Epithelial cell of proximal tubule (primary cell): ENCODE measurements around the gene HSPA4L. TPM values are rescaled to one million over a fixed set of nuclear protein-coding genes. Genes with fewer than 3 reads are reported as not detected.
A peak's percentile ranks its signal among the peaks of the same experiment; 100 is the strongest.

Source experiments
- DNase-seq: peaks from one replicate; pipeline ENCODE4 v3.0.0-alpha.2; 2011; ENCODE audit warnings: low read depth
- H3K4me3 ChIP-seq: 2 replicates; pipeline ENCODE4 v1.5.1; 2011; ENCODE audit warnings: low read depth, mild to moderate bottlenecking, low read length
- CTCF ChIP-seq: conservative IDR thresholded peaks from 2 replicates; pipeline ENCODE4 v1.5.1; 2012; ENCODE audit warnings: low read depth, mild to moderate bottlenecking, low read length
- total RNA-seq: library from RNA; depleted of rRNA; stranded (reverse); fragments of >200 nt; gene quantifications from 2 replicates; pipeline ENCODE4 v1.2.3, GENCODE V29; 2015

HSPA4L gene
- 10.6 and 12.6 TPM in 2 replicates for total RNA-seq

GRCh38 chr4:127782275-127783025, at the start of gene HSPA4L:
HSPA4L (plus strand) TSS chr4:127782322; CDS start chr4:127782551, 229 bp downstream.
- DNase-seq: no peak

GRCh38 chr4:127732623-127733328, 49.3 kb upstream of the HSPA4L start:
- H3K4me3 ChIP-seq: no peak overlapping the region
- peak; percentile 58 for TF ChIP-seq CTCF
- DNase-seq: no peak

More at GRCh38 chr4:127782275-127783025, at the start of gene HSPA4L:
- H3K4me3 ChIP-seq: peak within 1 kb of the TSS; percentile 81
- TF ChIP-seq CTCF: peak; percentile 20

GRCh38 chr4:127734976-127735375, 47.1 kb upstream of the HSPA4L start:
- DNase-seq: no peak
- no peak overlapping the region for H3K4me3 ChIP-seq
- TF ChIP-seq CTCF: no peak

- TF ChIP-seq CTCF: no peak
- H3K4me3 ChIP-seq: no peak overlapping the region
- no peak for DNase-seq
Observed at GRCh38 chr4:127737295-127737694, 44.8 kb upstream of the HSPA4L start.

- TF ChIP-seq CTCF: no peak
- no peak for DNase-seq
- no peak overlapping the region for H3K4me3 ChIP-seq
Observed at GRCh38 chr4:127741247-127741646, 40.9 kb upstream of the HSPA4L start.

GRCh38 chr4:127747883-127748282, 34.2 kb upstream of the HSPA4L start:
- H3K4me3 ChIP-seq: no peak overlapping the region
- DNase-seq: no peak
- no peak for TF ChIP-seq CTCF
